WERI-Rb-1 (cell line): ENCODE data around the gene MRNIP.

Experiments
- DNase-seq: peaks from one replicate; pipeline ENCODE4 v3.0.0-alpha.2; 2020
- H3K27ac ChIP-seq: fragments of 250-450 bp; sonication (Bioruptor Pico); 2 replicates; pipeline ENCODE4 v1.5.1; 2020; ENCODE audit warnings: mild to moderate bottlenecking, moderate library complexity
- H3K27me3 ChIP-seq: fragments of 250-450 bp; sonication (Bioruptor Pico); 2 replicates; pipeline ENCODE4 v1.5.1; 2021; ENCODE audit warnings: mild to moderate bottlenecking, low read depth, moderate library complexity; ENCODE audit not compliant: insufficient read depth, severe bottlenecking
- H3K36me3 ChIP-seq: fragments of 250-450 bp; sonication (Bioruptor Pico); 2 replicates; pipeline ENCODE4 v1.5.1; 2020; ENCODE audit warnings: mild to moderate bottlenecking, moderate library complexity
- H3K4me3 ChIP-seq: 2 replicates; pipeline ENCODE4 v1.5.1; 2011; ENCODE audit warnings: low read depth, mild to moderate bottlenecking, control low read depth, low read length
- H3K9me3 ChIP-seq: fragments of 250-450 bp; sonication (Bioruptor Pico); 2 replicates; pipeline ENCODE4 v1.5.1; 2021; ENCODE audit warnings: mild to moderate bottlenecking, moderate library complexity; ENCODE audit not compliant: severe bottlenecking
- CTCF ChIP-seq: IDR thresholded peaks from 2 replicates; pipeline ENCODE4 v1.5.1; 2011; ENCODE audit warnings: low read depth, mild to moderate bottlenecking, control low read depth, inconsistent platforms, low read length

MRNIP gene

GRCh38 chr5:179904463-179905160, 46.0 kb upstream of the MRNIP start:
- no peak overlapping the region for H3K4me3 ChIP-seq
- TF ChIP-seq CTCF, result no peak
- H3K36me3 ChIP-seq, result no peaks in the 10 kb centered on the region
- no peak overlapping the region for H3K27ac ChIP-seq
- no peaks in the 10 kb centered on the region for H3K27me3 ChIP-seq
- no peak for DNase-seq
- no peaks in the 10 kb centered on the region for H3K9me3 ChIP-seq

- no peak overlapping the region for H3K27ac ChIP-seq
- no peaks in the 10 kb centered on the region for H3K27me3 ChIP-seq
- no peaks in the 10 kb centered on the region for H3K9me3 ChIP-seq
- H3K36me3 ChIP-seq, result peaks cover 6% of the 10 kb centered on the region
- no peak for TF ChIP-seq CTCF
- no peak for DNase-seq
- no peak overlapping the region for H3K4me3 ChIP-seq
These were observed 44.1 kb upstream of the MRNIP start for GRCh38 chr5:179902763-179903158.

GRCh38 chr5:179901915-179902762, 43.5 kb upstream of the MRNIP start:
- no peak for DNase-seq
- H3K27ac ChIP-seq, result no peak overlapping the region
- no peaks in the 10 kb centered on the region for H3K27me3 ChIP-seq
- H3K4me3 ChIP-seq, result no peak overlapping the region
- TF ChIP-seq CTCF, result no peak
- peaks cover 6% of the 10 kb centered on the region for H3K36me3 ChIP-seq
- no peaks in the 10 kb centered on the region for H3K9me3 ChIP-seq

GRCh38 chr5:179901462-179901861, 42.8 kb upstream of the MRNIP start:
- H3K27me3 ChIP-seq, result no peaks in the 10 kb centered on the region
- no peak overlapping the region for H3K4me3 ChIP-seq
- no peak for DNase-seq
- H3K9me3 ChIP-seq, result no peaks in the 10 kb centered on the region
- H3K36me3 ChIP-seq, result peaks cover 6% of the 10 kb centered on the region
- H3K27ac ChIP-seq, result no peak overlapping the region
- no peak for TF ChIP-seq CTCF

GRCh38 chr5:179900711-179901110, 42.1 kb upstream of the MRNIP start:
- no peaks in the 10 kb centered on the region for H3K9me3 ChIP-seq
- H3K4me3 ChIP-seq, result no peak overlapping the region
- no peak for DNase-seq
- no peaks in the 10 kb centered on the region for H3K27me3 ChIP-seq
- no peak for TF ChIP-seq CTCF
- no peak overlapping the region for H3K27ac ChIP-seq
- peaks cover 6% of the 10 kb centered on the region for H3K36me3 ChIP-seq
